Fibroblast of peridontal ligament (primary cell): ENCODE results near the gene PTPMT1.
A peak's percentile ranks its signal among the peaks of the same experiment; 100 is the strongest.

ENCODE experiments used
- DNase-seq: peaks from one replicate; pipeline ENCODE4 v3.0.0-alpha.2; 2010; ENCODE audit errors: extremely low read depth

PTPMT1 gene

DNA sequence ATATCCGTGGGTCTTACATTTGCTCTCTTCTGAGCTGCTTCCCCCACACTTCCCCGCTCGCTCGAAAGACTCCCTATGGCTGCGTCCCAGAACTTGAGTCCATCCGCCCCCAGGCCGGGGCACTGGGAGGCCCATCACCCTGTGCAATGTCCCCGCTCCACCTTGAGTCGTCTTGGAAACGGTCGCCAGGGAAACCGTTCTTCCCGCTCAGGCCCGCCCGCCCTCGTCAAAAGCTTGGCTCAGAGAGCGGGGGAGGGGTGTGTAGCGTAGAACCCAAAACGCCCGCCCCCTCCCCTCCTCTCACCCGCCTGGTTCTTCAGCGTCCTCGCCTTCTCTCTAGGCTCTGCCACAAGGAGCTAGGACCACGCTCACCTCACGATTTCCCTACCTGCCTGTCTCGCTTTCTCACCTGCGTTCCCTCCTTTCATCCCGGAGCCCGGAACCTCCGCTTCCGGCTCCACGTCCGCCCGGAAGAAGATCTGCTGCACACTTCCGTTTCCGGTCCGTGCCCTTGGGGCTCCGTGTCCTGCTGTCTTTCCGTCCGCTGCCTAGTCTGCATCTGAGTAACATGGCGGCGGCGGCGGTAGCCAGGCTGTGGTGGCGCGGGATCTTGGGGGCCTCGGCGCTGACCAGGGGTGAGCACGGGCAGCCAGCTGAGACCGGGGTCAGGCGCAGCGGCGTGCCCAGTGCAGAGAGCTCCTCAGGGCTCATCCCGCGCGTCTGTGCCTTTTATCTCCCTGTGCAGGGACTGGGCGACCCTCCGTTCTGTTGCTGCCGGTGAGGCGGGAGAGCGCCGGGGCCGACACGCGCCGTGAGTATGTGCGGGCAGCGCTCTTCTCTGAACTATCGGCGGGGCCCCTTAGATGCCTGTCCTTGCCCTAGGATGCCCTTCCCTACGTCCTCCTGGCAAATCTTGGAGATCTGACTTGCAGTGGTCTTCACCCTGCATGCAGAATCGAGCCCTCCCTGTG lies 13.4 kb downstream of the PTPMT1 start, which contains the start of the genes KBTBD4 and NDUFS3:
TSS of gene KBTBD4 (minus strand) at position 447 of the 971 bp plus-strand sequence. CDS start at position 428, 19 bp downstream.
TSS of gene NDUFS3 (plus strand) at position 551 of the 971 bp plus-strand sequence. CDS start at position 569, 18 bp downstream.
- DNase-seq = peak; percentile 89

DNA sequence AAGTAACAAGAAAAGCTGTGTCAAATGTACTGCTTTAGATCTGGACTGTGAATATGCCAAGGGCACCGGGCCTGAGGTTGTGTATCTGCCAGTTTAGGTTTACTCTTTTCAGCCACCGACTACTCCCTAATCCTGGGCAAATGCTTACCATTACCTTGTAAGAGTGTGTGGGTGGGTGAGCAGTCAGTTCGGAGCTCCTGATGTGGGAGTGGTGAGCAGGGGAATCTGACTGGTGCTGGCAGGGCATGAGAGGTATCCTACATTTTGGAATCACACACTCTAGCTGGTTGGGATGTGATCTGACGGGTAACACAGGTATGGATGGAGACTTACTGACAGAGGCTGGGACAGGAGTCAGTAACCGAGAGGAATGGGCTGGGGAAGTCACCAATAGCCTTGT lies 18.4 kb downstream of the PTPMT1 start:
- no peak for DNase-seq

DNA sequence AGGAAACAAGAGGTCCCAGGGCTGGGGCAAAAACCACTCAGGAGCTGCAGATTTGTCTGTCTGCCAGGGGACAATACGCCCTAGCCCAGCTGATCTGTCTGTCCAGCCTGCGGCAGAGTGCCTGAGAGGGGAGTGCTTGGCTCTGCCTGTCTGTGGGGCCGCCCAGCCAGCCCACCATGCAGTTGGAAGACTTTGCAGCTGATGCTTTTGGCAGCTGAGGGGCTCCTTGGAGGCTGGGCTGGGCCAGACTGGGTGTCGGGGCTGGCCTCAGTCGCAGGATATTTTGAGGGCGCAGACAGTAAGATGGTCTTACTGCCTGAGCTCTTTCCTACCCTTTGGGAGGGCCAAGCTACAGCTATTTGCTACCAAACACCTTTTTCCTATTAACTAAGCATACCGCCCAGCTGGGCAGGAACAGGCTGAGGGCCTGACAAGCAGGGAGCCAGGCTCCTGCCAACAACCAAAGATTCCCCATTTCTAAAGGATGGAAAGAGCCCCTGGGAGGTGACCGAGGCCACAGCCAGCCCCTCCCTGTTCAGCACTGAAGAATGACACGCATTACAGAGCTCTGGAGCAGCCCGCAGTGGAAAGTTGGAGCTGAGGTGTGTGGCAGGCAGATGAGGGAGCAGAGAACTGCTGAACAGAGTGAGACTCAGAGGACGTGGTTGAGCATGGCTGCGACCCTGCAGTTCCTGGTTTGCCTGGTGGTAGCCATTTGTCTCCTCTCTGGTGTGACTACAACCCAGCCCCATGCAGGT lies 20.9 kb downstream of the PTPMT1 start, which contains the start of gene FAM180B:
TSS of gene FAM180B (plus strand) at position 581 of the 758 bp plus-strand sequence. CDS start at position 672, 91 bp downstream.
- no peak for DNase-seq

DNA sequence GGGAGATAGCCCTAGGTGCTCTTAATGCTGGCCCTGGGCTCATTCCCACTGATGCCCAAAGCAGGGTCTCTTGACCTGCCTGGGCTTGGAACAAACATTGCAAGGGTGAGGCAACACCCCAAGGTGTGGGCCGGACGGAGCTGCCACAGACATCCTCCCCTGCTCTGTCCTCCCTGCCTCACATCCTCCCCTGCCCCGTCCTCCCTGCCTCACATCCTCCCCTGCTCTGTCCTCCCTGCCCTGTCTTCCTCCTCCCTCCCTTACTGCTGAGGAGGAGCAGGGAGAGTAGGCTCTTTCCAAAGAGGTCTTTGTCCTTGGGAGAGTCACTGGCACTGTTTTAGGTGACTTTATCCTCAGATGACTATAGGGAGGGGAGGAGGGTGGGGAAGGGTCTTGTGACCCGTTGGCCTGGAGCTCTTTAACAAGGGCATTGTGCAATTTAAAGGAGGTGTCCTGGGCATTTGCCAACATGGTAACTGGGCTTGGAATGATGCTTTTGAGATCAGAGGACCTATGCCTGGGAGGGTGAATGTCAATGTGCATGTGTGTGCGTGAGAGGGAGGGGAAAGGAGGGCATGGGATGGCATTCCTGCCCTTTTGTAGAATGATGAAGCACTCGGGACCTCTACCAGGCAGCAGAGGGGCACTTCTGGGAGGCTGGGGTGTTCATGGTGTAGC lies 21.8 kb downstream of the PTPMT1 start:
- DNase-seq = no peak

DNA sequence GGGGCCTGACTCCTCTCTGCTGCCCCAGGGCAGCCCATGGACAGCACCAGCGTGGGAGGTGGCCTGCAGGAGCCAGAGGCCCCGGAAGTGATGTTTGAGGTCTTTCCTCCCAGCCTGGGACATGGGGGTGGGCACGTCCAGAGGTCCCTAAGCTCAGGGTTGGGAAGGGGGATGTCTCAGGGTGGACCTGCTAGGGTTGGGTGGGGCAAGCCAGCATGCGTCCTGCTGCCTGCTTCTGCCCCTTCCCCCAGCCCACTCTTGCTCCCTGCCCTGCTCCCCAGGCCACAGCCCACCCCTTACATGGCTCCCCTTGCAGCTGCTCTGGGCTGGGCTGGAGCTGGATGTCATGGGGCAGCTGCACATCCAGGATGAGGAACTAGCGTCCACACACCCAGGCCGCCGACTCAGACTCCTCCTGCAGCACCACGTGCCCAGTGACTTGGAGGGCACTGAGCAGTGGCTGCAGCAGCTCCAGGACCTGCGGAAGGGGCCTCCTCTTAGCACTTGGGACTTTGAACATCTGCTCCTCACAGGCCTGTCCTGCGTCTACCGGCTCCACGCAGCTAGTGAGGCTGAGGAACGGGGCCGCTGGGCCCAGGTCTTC lies 22.4 kb downstream of the PTPMT1 start:
- DNase-seq = no peak

DNA sequence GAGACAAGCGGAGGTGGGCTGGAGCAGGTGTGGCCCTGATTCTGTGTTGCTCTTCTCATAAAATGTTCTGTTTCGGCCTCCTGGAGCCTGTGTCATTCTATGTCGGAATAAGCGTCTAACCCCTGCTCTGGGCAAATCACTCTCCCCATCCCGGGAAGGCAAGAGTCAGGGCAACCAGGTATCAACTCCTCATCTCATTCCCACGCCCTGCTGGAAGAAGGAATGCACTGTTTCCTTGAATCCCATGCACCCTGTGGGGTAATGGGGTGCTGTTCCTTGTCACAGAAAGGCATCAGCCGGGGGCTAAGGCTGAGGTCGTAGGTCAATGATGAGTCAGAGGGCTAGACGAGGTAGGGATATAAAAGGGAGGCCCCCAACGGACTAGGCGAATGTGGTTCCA lies 23.7 kb downstream of the PTPMT1 start:
- DNase-seq = no peak

DNA sequence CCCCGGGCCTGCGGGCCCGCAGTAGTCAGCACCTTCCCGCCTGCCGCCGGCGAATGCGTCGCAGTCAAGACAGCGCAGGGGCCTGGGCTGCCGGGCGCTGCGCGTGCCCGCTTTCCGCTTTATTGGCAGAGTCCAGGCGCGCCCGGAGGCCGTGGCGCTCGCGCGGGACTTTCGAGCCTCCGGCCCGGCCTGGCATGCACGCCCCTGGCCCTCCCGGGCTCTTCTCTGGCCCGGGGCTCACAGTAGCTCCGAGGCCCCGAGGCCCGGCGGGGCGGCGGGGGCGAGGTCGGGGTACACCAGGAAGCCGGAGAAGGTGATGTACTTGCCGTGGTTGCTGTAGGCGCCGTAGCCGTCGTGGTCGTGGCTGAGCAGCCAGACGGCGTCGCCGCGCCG lies 24.2 kb downstream of the PTPMT1 start:
- no peak for DNase-seq

DNA sequence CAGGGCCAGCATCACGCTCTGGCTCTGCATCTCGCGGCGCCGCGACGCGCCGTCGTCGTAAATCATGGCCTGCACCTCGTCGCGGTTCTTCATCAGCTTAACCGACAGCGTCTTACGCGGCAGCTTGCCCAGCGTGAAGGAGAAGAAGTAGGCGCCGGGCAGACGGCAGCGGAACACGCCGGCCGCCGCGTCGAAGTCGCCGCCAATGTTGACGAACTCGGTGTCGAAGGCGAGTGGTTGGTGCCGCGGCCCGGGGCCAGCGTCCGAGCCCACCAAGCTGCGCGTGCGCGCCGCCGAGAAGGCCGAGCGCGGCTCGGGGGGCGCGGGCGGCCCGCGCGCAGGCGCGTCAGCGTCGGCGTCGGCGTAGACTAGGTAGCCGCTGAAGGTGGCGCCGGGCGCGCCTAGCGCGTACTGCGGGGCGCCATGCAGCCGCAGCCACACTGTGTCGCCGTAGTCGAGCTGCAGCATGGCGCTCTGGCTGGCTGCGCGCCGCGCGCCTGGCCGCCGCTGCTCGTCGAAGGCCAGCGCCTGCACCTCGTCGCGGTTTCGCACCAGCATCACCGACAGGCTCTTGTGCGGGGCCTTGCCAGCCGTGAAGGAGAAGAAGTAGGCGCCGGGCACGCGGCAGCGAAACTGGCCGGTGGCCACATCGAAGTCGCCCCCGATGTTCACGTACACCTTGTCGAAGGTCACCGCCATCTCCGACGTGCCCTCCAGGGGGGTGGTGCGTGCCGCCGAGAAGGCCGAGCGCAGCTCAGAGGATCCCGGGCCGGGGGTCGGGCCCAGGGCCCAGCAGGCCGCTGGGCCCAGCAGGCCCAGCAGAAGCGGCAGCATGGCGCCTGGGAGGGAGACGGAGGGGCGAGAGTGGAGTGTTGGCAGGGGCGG lies 24.8 kb downstream of the PTPMT1 start:
- DNase-seq = no peak

DNA sequence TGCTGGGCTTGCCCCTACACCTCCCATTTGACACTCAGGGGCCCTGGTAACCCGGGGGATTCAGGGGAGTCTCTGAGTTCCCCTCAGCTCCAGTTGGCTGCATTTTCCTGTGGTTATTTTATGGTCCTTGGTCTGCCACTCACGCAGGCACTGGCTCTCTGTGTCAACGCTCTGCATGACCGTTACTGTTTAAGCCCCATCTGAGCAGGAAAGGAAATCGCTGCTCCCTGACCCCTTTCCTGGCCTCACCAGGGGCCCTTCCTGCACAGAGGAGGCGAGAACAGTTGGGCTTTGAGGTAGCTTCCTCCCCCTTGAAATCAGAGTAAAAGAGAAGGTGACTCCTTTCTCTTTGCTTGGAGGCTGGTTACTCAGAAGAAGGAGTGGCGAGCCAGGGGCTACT lies 26.4 kb downstream of the PTPMT1 start:
- DNase-seq = no peak

DNA sequence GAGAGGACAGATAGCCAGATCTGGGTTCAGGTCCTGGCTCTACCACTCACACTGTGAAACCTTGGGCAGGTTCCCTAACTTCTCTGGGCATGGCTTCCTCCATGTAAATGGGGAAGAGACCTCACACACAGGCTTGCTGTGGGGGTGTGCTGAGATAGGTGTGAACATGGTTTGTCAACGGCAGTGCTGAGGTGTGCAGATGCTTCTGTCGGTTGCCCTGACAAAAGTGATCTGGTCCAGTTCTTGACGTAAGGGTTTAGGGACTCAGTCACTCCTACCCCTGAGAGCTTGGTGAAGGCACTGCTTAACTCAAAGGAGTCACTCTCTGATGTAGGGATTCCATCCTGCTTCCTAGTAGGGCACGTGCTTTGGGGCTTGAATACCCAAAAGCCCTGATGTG lies 26.9 kb downstream of the PTPMT1 start:
- DNase-seq = no peak

DNA sequence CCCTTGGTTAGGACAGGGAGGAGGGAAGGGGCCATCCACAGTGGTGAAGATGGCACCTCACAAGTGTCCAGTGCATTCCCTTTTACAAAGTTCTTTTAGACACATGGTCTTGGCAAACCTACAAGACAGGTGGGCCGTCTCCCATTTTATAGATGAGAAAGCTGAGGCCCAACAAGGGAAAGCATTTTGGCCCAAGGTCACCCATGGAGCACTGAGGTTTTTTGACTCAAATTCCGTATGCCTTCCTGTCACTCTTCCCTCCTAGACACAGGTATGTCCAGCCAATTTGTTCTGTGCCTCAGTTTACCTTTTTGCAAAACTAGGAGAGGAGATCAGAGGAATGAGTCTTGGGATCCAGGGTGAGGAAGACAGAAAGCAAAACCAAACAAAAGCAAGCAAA lies 27.6 kb downstream of the PTPMT1 start:
- DNase-seq = no peak

DNA sequence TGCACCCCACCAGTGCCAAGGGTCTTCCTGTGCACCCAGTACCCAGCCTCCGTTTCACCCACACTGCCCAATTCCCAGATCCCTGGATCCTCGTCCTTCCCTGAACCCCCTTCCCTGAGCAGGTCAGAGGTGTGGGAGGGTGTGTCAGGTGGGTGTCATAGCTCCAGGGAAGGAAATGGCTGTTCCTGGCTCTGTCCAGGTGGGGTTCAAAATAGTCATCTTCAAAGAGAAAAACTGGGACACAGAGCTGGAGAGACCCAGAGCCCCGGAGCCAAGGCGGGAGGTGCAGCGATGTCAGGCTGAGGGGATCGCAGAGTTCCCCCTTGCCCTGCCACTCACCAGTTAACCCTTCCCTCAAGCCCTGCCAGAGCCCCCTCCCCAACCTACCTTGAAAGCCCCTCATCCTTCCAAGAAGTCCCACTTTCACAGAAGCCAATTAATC lies 28.1 kb downstream of the PTPMT1 start:
- no peak for DNase-seq

DNA sequence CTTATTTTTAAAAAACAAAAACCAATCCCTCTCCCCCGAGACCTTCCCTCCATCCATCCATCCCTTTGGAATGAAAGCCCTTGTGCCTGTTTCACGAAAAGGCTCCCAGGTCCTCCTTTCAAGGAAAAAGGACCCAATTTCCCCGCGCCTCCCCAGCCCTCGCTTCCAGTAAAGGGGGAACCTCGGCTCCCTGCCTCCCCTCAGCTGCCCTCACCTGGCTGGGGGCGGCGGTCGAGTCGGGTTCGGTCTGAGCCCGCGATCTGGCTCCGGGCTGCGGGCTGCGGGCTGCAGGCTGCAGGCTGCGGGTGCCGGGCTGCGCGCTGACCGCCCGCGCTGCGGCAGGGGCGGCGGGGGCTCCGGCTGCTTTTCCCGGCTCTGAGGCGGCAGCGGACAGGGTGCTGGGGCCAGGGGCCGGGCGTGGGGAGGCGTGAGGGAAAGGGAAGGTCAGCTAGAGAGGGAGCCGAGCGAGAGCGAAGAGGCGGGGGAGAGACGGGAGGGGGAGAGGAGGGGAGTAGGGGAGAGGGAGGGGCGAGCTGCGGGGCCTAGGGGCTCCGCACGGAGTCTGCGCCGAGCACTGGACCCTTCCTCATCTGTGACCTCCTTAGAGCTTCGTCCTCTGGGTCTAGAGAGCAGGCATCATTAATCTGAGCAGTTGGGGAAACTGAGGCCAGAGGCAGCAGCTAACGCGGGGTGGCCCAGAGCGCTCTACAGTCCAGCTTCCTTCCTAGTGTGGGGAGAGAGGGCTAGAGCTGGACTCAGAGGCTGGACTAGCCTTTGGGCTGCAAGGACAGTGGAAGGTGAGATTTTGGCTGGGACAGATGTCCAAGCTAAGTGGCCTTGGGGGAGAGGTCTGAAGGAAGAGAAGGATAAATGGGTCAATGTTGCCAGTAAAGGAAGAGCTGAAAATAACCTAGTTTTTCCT lies 28.8 kb downstream of the PTPMT1 start, which contains the start of gene C1QTNF4:
TSS of gene C1QTNF4 (minus strand) at position 478 of the 922 bp plus-strand sequence. CDS start 3,601 bp downstream, outside the sequence.
- DNase-seq = no peak

DNA sequence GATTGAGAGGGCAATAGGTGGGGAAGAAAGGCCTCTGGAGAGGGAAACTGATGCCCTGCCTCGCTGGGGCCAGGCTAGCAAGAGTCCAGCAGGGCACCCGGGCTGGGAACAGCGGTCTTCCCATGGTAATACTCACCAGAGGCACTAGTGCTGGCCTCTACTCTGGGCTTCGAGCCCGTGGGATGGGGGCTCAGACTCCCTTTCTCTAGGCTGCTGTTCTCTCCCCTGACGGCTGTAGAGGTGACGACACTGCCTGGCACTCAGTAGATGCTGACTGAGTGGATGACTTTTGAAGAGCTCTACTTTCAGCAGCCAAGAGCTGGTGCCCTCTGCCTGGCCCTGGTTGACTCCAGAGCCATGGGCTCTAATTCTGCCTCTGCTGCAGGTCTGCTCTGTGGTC lies 29.6 kb downstream of the PTPMT1 start:
- no peak for DNase-seq

DNA sequence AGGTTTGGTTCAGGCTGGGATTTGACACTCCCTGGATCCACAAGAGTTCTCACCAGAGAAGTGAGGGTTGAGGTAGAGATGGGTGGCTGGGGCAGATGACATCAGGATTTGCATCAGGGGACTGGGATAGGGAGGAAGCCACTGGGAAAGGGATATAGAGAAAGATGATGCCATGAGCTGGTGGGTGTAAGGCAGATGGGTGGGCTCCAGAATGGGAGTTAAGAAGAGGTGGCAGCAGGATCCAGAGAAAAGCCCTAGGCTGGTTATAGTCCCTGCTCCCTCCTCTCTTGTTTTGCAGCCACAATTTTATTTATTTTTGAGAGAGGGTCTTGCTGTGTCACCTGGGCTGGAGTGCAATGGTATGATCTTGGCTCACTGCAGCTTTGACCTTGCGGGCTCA lies 30.6 kb downstream of the PTPMT1 start:
- no peak for DNase-seq

DNA sequence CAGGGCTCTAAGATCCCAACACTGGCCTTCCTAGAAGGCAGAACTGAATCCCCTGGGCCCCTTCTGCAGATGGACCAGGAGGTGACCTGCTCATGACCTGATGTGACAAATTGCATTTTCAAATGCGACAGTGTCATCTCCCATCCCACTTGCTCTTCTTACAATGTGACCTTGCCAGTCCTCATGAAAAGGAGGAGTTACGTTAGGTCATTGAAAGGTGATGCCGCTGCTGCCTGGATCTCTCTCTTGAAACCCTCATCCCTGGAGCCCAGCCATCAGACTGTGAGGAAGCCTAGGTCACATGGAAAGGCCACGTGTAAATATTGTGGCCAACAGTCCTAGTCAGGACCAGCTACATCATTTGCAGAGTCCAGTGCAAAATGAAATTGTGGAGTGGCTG lies 34.5 kb downstream of the PTPMT1 start:
- DNase-seq = no peak

DNA sequence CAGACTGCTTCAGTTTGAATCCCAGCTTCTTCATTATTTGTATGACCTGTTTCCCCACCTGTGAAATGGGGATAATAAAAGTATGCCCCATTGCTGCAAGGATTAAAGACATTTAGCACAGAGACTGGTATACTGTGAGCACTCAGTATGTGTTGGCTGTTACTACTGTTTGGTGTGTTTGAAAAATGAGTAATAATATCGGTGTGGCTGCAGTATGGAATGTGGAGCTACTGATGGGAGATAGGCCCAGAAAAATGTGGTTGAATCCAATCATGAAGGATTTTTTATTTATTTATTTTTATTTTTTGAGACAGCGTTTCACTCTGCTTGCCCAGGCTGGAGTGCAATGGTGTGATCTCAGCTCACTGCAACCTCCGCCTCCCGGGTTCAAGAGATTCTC lies 37.9 kb downstream of the PTPMT1 start:
- DNase-seq = peak; percentile 48

DNA sequence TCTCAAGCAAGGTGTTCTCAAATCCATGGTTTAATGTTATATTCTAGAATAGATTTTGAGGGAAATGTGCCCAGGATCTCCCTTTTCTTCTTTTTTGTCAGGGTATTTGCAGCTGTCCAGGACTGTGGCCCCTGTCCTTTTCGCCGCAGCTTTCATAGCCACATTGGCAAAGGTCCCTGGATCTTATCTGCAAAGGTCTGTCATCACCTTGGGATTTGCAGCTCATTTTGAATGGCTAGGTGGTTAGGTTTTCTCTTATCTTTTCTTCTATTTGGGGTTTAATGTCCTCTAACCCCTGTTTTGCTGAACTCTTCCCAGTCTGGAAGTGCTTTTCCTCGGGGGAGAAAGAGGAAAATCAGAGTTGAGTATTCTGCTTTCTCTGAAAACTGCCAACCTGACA lies 40.5 kb downstream of the PTPMT1 start:
- DNase-seq = no peak

DNA sequence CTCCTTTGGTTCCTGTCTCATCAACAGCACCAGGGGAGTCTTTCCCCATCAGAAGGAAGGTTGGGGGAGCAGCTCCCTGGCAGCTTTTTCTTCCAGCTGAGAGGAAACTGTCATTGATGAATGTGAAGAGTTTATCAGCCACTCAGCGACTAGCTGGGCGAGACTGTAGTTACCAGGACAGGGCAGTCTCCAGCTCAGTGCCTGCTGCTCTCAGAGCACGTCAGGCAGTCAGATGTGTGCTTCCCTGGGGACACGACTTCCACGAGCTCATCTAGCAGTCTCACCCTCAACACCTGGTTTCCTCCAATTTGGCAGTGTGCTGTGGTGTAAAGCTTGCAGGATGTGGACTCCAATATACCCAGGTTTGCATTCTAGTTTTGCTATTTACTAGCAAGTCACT lies 41.3 kb downstream of the PTPMT1 start:
- no peak for DNase-seq
